DND-41 (cell line): Measurements from ENCODE around the gene SF3B3.

ENCODE experiments used
- ATAC-seq: fragments of 200-7000 bp; cut with Tn5 transposase; 3 replicates; pipeline ENCODE4 v1.9.1; 2021; ENCODE audit warnings: low read depth; ENCODE audit not compliant: insufficient read depth
- DNase-seq: peaks from one replicate; pipeline ENCODE4 v3.0.0-alpha.2; 2020
- H2AFZ ChIP-seq: 2 replicates; pipeline ENCODE4 v1.6.0; 2012; ENCODE audit warnings: low read depth, low read length
- H3K27ac ChIP-seq: 2 replicates; pipeline ENCODE4 v1.5.1; 2012; ENCODE audit warnings: low read length, inconsistent platforms
- H3K27me3 ChIP-seq: fragments of 200-600 bp; sonication (generic); 2 replicates; pipeline ENCODE4 v1.6.0; 2012; ENCODE audit warnings: low read length, mild to moderate bottlenecking, inconsistent platforms; ENCODE audit not compliant: insufficient read depth, poor library complexity
- H3K36me3 ChIP-seq: 2 replicates; pipeline ENCODE4 v1.5.1; 2012; ENCODE audit warnings: low read length, inconsistent platforms; ENCODE audit not compliant: insufficient read depth
- H3K4me1 ChIP-seq: 2 replicates; pipeline ENCODE4 v1.5.1; 2012; ENCODE audit warnings: mild to moderate bottlenecking, low read length; ENCODE audit not compliant: insufficient read depth
- H3K4me2 ChIP-seq: 2 replicates; pipeline ENCODE4 v1.6.0; 2012; ENCODE audit warnings: mild to moderate bottlenecking, moderate library complexity, low read length, inconsistent platforms; ENCODE audit not compliant: insufficient read depth
- H3K4me3 ChIP-seq, 2 experiments: fragments of 200-600 bp in 1 of 2; shearing (Covaris generic) in 1 of 2; 2 replicates each; pipeline ENCODE4 v1.5.1; 2012 to 2016; ENCODE audit warnings: inconsistent platforms in 2 of 2, low read length in 2 of 2, mild to moderate bottlenecking in 2 of 2, low read depth in 1 of 2, moderate library complexity in 1 of 2
- H3K79me2 ChIP-seq: 2 replicates; pipeline ENCODE4 v1.6.0; 2012; ENCODE audit warnings: low read length, inconsistent platforms; ENCODE audit not compliant: insufficient read depth
- H3K9ac ChIP-seq: 2 replicates; pipeline ENCODE4 v1.6.0; 2012; ENCODE audit warnings: low read depth, mild to moderate bottlenecking, inconsistent platforms, low read length, moderate library complexity
- H3K9me3 ChIP-seq: 2 replicates; pipeline ENCODE4 v1.5.1; 2012; ENCODE audit warnings: low read length, moderate library complexity, mild to moderate bottlenecking, inconsistent platforms; ENCODE audit not compliant: insufficient read depth, severe bottlenecking
- H4K20me1 ChIP-seq: 2 replicates; pipeline ENCODE4 v1.6.0; 2012; ENCODE audit warnings: low read length; ENCODE audit not compliant: insufficient read depth
- CTCF ChIP-seq: IDR thresholded peaks from 2 replicates; pipeline ENCODE4 v1.5.1; 2012; ENCODE audit warnings: borderline replicate concordance, low read length, moderate library complexity, mild to moderate bottlenecking; ENCODE audit not compliant: poor library complexity, severe bottlenecking; ENCODE audit errors: extremely low read depth
- EZH2 ChIP-seq: IDR thresholded peaks from 3 replicates; pipeline ENCODE4 v1.6.1; 2012; ENCODE audit warnings: borderline replicate concordance, low read depth, mild to moderate bottlenecking, moderate library complexity, low read length, inconsistent platforms; ENCODE audit not compliant: severe bottlenecking

The SF3B3 gene

DNA sequence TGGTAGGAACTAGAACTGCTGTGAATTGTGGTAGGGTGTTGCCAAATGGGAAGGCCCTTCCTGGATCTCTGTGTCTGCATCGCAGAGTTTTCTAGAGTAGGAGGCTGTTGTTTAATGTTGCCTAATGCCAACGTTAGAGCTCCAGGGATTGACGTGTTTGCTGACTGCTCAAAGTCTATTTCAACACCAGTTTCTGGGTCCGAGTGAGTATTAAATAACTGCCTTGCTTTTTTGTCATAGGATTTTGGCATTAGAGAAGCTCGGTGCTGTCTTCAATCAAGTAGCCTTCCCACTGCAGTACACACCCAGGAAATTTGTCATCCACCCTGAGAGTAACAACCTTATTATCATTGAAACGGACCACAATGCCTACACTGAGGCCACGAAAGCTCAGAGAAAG is 40.0 kb downstream of the SF3B3 start:
- DNase-seq, result no peak
- H3K79me2 ChIP-seq, result peaks cover 45% of the 10 kb centered on the region
- H3K27me3 ChIP-seq, result no peaks in the 10 kb centered on the region
- H3K27ac ChIP-seq, result no peak overlapping the region
- H3K4me3 ChIP-seq, result no peak overlapping the region
- no peaks in the 10 kb centered on the region for H3K4me1 ChIP-seq
- H3K9ac ChIP-seq, result no peak overlapping the region
- H3K4me2 ChIP-seq, result no peak overlapping the region
- no peak for ATAC-seq
- no peak overlapping the region for H2AFZ ChIP-seq
- peaks cover 100% of the 10 kb centered on the region for H3K36me3 ChIP-seq
- no peaks in the 10 kb centered on the region for H3K9me3 ChIP-seq
- peaks cover 56% of the 10 kb centered on the region for H4K20me1 ChIP-seq
- TF ChIP-seq EZH2 (no peak), CTCF (no peak)

GRCh38 chr16:70565053-70565452 is 41.4 kb downstream of the SF3B3 start:
- H3K4me1 ChIP-seq, result no peaks in the 10 kb centered on the region
- no peak overlapping the region for H3K9ac ChIP-seq
- peaks cover 56% of the 10 kb centered on the region for H4K20me1 ChIP-seq
- H3K27ac ChIP-seq, result no peak overlapping the region
- H3K9me3 ChIP-seq, result no peaks in the 10 kb centered on the region
- H3K4me2 ChIP-seq, result no peak overlapping the region
- H3K27me3 ChIP-seq, result no peaks in the 10 kb centered on the region
- H3K4me3 ChIP-seq, result no peak overlapping the region
- ATAC-seq (no peak), DNase-seq (no peak)
- H2AFZ ChIP-seq, result no peak overlapping the region
- H3K36me3 ChIP-seq, result peaks cover 100% of the 10 kb centered on the region
- peaks cover 36% of the 10 kb centered on the region for H3K79me2 ChIP-seq
- no peak for TF ChIP-seq EZH2
- no peak for TF ChIP-seq CTCF

- DNase-seq, result no peak
- H2AFZ ChIP-seq, result no peak overlapping the region
- H3K4me1 ChIP-seq, result no peaks in the 10 kb centered on the region
- TF ChIP-seq CTCF, result no peak
- TF ChIP-seq EZH2, result no peak
- H3K4me3 ChIP-seq, result no peak overlapping the region
- no peak overlapping the region for H3K27ac ChIP-seq
- H3K4me2 ChIP-seq, result no peak overlapping the region
- H3K36me3 ChIP-seq, result peaks cover 99% of the 10 kb centered on the region
- peaks cover 72% of the 10 kb centered on the region for H4K20me1 ChIP-seq
- no peak overlapping the region for H3K9ac ChIP-seq
- no peaks in the 10 kb centered on the region for H3K27me3 ChIP-seq
- ATAC-seq, result no peak
- peaks cover 13% of the 10 kb centered on the region for H3K79me2 ChIP-seq
- no peaks in the 10 kb centered on the region for H3K9me3 ChIP-seq
These were observed 45.1 kb downstream of the SF3B3 start for GRCh38 chr16:70568601-70569237.

- ATAC-seq, result no peak
- H3K4me1 ChIP-seq, result no peaks in the 10 kb centered on the region
These were observed 46.1 kb downstream of the SF3B3 start for GRCh38 chr16:70569752-70570151.

More at GRCh38 chr16:70569752-70570151, 46.1 kb downstream of the SF3B3 start:
- Histone ChIP-seq H3K9me3 (no peaks in the 10 kb centered on the region), H3K9ac (no peak overlapping the region), H3K27me3 (no peaks in the 10 kb centered on the region), H3K4me3 (no peak overlapping the region), H2AFZ (no peak overlapping the region), H3K36me3 (peaks cover 97% of the 10 kb centered on the region), H4K20me1 (peaks cover 64% of the 10 kb centered on the region), H3K4me2 (no peak overlapping the region), H3K27ac (no peak overlapping the region), H3K79me2 (peaks cover 8% of the 10 kb centered on the region)
- TF ChIP-seq EZH2 (no peak), CTCF (no peak)
- no peak for DNase-seq
